K562 (cell line): ENCODE results near the gene SMIM13. TPM values are rescaled to one million over a fixed set of nuclear protein-coding genes. Genes with fewer than 3 reads are reported as not detected.

ENCODE experiments used
- C11orf30 ChIP-seq: fragments of 450-650 bp; IDR thresholded peaks from 2 replicates; pipeline ENCODE4 v1.6.1; 2016; ENCODE audit warnings: low read depth, mild to moderate bottlenecking
- CBX3 ChIP-seq, 2 experiments: IDR thresholded peaks; 1 replicate in 1 of 2; 2 replicates in 1 of 2; pipeline ENCODE4 v1.6.1; 2012; ENCODE audit warnings: inconsistent platforms in 2 of 2, low read length in 2 of 2, borderline replicate concordance in 1 of 2, control low read depth in 1 of 2
- CREB3 ChIP-seq: fragments of 450-650 bp; conservative IDR thresholded peaks from 2 replicates; pipeline ENCODE4 v1.6.1; 2016; ENCODE audit warnings: missing genetic modification characterization, low read depth, mild to moderate bottlenecking, missing compliant biosample characterization, moderate library complexity
- DEAF1 ChIP-seq: fragments of 450-650 bp; formaldehyde crosslinking; IDR thresholded peaks from 2 replicates; pipeline ENCODE4 v1.4.0; 2020; ENCODE audit warnings: mild to moderate bottlenecking, moderate library complexity
- FOXJ3 ChIP-seq: sonication (generic); formaldehyde crosslinking; IDR thresholded peaks from 2 replicates; pipeline ENCODE4 v1.4.0; 2020; ENCODE audit warnings: mild to moderate bottlenecking, missing genetic modification reagents
- HSF4 ChIP-seq: fragments of 250-450 bp; sonication (Bioruptor Pico); IDR thresholded peaks from 2 replicates; pipeline ENCODE4 v2.1.2; 2022; ENCODE audit warnings: mild to moderate bottlenecking, moderate library complexity, borderline replicate concordance
- JUNB ChIP-seq: fragments of 450-650 bp; formaldehyde crosslinking; conservative IDR thresholded peaks from 2 replicates; pipeline ENCODE4 v1.4.0; 2020; ENCODE audit warnings: mild to moderate bottlenecking
- JUND ChIP-seq, 2 experiments: IDR thresholded peaks; 2 replicates in 1 of 2; 3 replicates in 1 of 2; pipeline ENCODE4 v1.6.1; 2011; ENCODE audit warnings: borderline replicate concordance in 2 of 2, low read depth in 2 of 2, low read length in 2 of 2, improper control_type of control experiment in 1 of 2, missing biosample characterization in 1 of 2, missing genetic modification characterization in 1 of 2, missing genetic modification reagents in 1 of 2
- MCM5 ChIP-seq: fragments of 450-650 bp; IDR thresholded peaks from 2 replicates; pipeline ENCODE4 v1.6.1; 2016; ENCODE audit warnings: low read depth
- NEUROD1 ChIP-seq: fragments of 150-350 bp; IDR thresholded peaks from 2 replicates; pipeline ENCODE4 v1.6.1; 2014; ENCODE audit warnings: borderline replicate concordance, low read length, low read depth; ENCODE audit not compliant: partially characterized antibody
- NFXL1 ChIP-seq: fragments of 450-650 bp; formaldehyde crosslinking; IDR thresholded peaks from 2 replicates; pipeline ENCODE4 v1.4.0; 2021; ENCODE audit warnings: mild to moderate bottlenecking
- RFX1 ChIP-seq: fragments of 450-650 bp; IDR thresholded peaks from 2 replicates; pipeline ENCODE4 v1.6.1; 2016; ENCODE audit warnings: mild to moderate bottlenecking, moderate library complexity
- SMC3 ChIP-seq: conservative IDR thresholded peaks from 2 replicates; pipeline ENCODE4 v1.6.1; 2011; ENCODE audit warnings: low read depth, low read length, improper control_type of control experiment; ENCODE audit not compliant: insufficient read depth
- SOX6 ChIP-seq: fragments of 450-650 bp; IDR thresholded peaks from 2 replicates; pipeline ENCODE4 v1.6.1; 2014; ENCODE audit warnings: mild to moderate bottlenecking
- TBL1XR1 ChIP-seq, 2 experiments: IDR thresholded peaks; 2 replicates each; pipeline ENCODE4 v1.6.1; 2012; ENCODE audit warnings: improper control_type of control experiment in 2 of 2, low read length in 2 of 2, mild to moderate bottlenecking in 1 of 2
- TCF3 ChIP-seq: sonication (generic); formaldehyde crosslinking; IDR thresholded peaks from 2 replicates; pipeline ENCODE4 v1.4.0; 2020; ENCODE audit warnings: mild to moderate bottlenecking, missing genetic modification reagents
- ZBTB5 ChIP-seq: fragments of 450-650 bp; IDR thresholded peaks from 2 replicates; pipeline ENCODE4 v1.6.1; 2017; ENCODE audit warnings: antibody characterized with exemption
- ZBTB8A ChIP-seq: fragments of 450-650 bp; IDR thresholded peaks from 2 replicates; pipeline ENCODE4 v1.6.1; 2018; ENCODE audit warnings: mild to moderate bottlenecking, moderate library complexity; ENCODE audit not compliant: partially characterized antibody
- ZC3H4 ChIP-seq: sonication (generic); formaldehyde crosslinking; IDR thresholded peaks from 2 replicates; pipeline ENCODE4 v1.9.0; 2021; ENCODE audit warnings: missing genetic modification reagents, borderline replicate concordance
- ZNF197 ChIP-seq: fragments of 200-800 bp; sonication (Bioruptor generic); IDR thresholded peaks from 2 replicates; pipeline ENCODE4 v1.6.1; 2016; ENCODE audit warnings: low read depth, missing genetic modification characterization, missing compliant biosample characterization
- ZNF444 ChIP-seq: fragments of 250-450 bp; sonication (Bioruptor Pico); IDR thresholded peaks from 2 replicates; pipeline ENCODE4 v1.4.0; 2020; ENCODE audit warnings: mild to moderate bottlenecking, moderate library complexity
- ZNF764 ChIP-seq: fragments of 250-450 bp; sonication (Bioruptor Pico); IDR thresholded peaks from 2 replicates; pipeline ENCODE4 v1.4.0; 2020; ENCODE audit warnings: low read depth, mild to moderate bottlenecking, moderate library complexity
- ZNF785 ChIP-seq: fragments of 250-450 bp; sonication (Bioruptor Pico); IDR thresholded peaks from 2 replicates; pipeline ENCODE4 v1.4.0; 2020; ENCODE audit warnings: mild to moderate bottlenecking
- polyA plus RNA-seq, 8 experiments: library from polyadenylated mRNA; depleted of rRNA in 4 of 8; stranded (reverse) in 5 of 8; unstranded in 3 of 8; fragments of >200 nt; fragmentation: Nextera tagmentation in 2 of 8; fragmentation: Illumina TruSeq in 1 of 8; extraction: Ambion mirVana in 2 of 8; extraction: Trizol in 1 of 8; gene quantifications; 2 replicates each; pipeline versions ENCODE4 v1.2.1 to v1.2.3, GENCODE V29; 2011 to 2014; ENCODE audit warnings: inconsistent platforms in 1 of 8, missing spikeins in 1 of 8
- total RNA-seq, 7 experiments: library from RNA; depleted of rRNA in 6 of 7; stranded (reverse); fragments of >200 nt in 6 of 7; fragmentation: Illumina TruSeq in 2 of 7; extraction: Trizol in 2 of 7; gene quantifications; 2 replicates each; pipeline versions ENCODE4 v1.2.1 to v1.2.3, GENCODE V29; 2011 to 2021; ENCODE audit warnings: low replicate concordance in 1 of 7
- TF ChIP-seq, protein P1 (sequence below): IDR thresholded peaks from 2 replicates; pipeline ENCODE4 v1.6.1; 2012; ENCODE audit warnings: low read depth, low read length, improper control_type of control experiment, borderline replicate concordance

The SMIM13 gene
- total and polyA plus RNA-seq, 9 of the 15 experiments (the other 6 are each of a cell fraction or from before 2014, with no cell fraction given): 5.5 to 24.8 (median 11.7) TPM

GRCh38 chr6:11069760-11070159 lies 23.9 kb upstream of the SMIM13 start (continued):
- TF ChIP-seq TCF3 (no peak), MCM5 (no peak), CBX3 (IDR thresholded peaks at IDR 0.05; ENCODE audit: borderline replicate concordance in 1 of 2, low read length in 2 of 2) (no peak), SOX6 (peak; percentile 17; the same call in 1 of the 2 replicates), RFX1 (no peak), ZNF785 (CRISPR knock-in tag) (no peak), SMC3 (no peak), ZBTB5 (no peak), JUND (IDR thresholded peaks at IDR 0.05; ENCODE audit: borderline replicate concordance, low read depth, low read length) (no peak), JUND (tag; IDR thresholded peaks at IDR 0.05; ENCODE audit: borderline replicate concordance, low read depth, low read length) (peak; percentile 63; the same call in 2 of the 3 replicates), ZNF197 (CRISPR knock-in tag) (no peak), NFXL1 (CRISPR knock-in tag) (no peak), ZNF444 (CRISPR knock-in tag) (no peak), DEAF1 (CRISPR knock-in tag) (no peak), NEUROD1 (no peak), ZC3H4 (CRISPR knock-in tag) (no peak), ZBTB8A (no peak), CREB3 (no peak), FOXJ3 (CRISPR knock-in tag) (no peak), HSF4 (no peak), TBL1XR1 (IDR thresholded peaks at IDR 0.05; ENCODE audit: low read length in 2 of 2) (peak in 1 of 2 experiments; percentile 45; a peak in 2 of 4 replicates), ZNF764 (CRISPR knock-in tag) (no peak), C11orf30 (peak; percentile 83), JUNB (CRISPR knock-in tag) (no peak)
- TF ChIP-seq, protein P1, sequence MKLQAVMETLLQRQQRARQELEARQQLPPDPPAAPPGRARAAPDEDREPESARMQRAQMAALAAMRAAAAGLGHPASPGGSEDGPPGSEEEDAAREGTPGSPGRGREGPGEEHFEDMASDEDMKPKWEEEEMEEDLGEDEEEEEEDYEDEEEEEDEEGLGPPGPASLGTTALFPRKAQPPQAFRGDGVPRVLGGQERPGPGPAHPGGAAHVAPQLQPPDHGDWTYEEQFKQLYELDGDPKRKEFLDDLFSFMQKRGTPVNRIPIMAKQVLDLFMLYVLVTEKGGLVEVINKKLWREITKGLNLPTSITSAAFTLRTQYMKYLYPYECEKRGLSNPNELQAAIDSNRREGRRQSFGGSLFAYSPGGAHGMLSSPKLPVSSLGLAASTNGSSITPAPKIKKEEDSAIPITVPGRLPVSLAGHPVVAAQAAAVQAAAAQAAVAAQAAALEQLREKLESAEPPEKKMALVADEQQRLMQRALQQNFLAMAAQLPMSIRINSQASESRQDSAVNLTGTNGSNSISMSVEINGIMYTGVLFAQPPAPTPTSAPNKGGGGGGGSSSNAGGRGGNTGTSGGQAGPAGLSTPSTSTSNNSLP: no peak
